GM12801 (cell line): ENCODE measurements around the gene GJA10.

Experiments
- TF ChIP-seq, protein P1 (sequence below): IDR thresholded peaks from one replicate; pipeline ENCODE4 v1.5.1; 2011; ENCODE audit warnings: control low read depth; ENCODE audit not compliant: insufficient read length; ENCODE audit errors: extremely low read depth

The GJA10 gene

DNA sequence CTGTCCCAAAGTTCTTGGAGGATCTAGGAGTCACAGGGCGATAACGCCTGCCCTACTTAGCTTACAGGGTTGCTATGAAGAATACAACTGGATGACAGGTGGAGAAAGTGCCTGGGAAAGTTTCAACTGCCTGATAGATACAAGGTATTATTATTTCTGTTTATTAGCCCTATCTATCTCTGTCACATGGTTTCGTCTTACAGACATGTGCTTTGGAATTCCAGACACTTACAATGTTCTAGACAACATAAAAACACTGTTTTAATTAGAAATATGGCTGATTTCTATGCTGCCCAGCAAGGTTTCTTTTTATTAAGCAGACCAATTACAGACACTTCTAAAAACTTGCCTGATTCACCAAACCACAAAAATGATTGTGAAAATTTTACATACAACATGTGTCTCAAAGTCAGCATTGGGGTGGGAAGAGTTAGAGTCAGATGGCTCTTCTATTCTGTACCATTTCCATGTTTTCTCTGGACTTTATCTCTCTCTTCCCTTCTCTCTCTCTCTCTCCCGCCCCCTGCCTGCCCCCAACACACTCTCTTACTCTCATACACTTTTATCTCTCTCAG is 50.0 kb downstream of the GJA10 start:
- TF ChIP-seq, protein P1, sequence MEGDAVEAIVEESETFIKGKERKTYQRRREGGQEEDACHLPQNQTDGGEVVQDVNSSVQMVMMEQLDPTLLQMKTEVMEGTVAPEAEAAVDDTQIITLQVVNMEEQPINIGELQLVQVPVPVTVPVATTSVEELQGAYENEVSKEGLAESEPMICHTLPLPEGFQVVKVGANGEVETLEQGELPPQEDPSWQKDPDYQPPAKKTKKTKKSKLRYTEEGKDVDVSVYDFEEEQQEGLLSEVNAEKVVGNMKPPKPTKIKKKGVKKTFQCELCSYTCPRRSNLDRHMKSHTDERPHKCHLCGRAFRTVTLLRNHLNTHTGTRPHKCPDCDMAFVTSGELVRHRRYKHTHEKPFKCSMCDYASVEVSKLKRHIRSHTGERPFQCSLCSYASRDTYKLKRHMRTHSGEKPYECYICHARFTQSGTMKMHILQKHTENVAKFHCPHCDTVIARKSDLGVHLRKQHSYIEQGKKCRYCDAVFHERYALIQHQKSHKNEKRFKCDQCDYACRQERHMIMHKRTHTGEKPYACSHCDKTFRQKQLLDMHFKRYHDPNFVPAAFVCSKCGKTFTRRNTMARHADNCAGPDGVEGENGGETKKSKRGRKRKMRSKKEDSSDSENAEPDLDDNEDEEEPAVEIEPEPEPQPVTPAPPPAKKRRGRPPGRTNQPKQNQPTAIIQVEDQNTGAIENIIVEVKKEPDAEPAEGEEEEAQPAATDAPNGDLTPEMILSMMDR: no peak

- TF ChIP-seq, protein P1: no peak
Measured at GRCh38 chr6:89944826-89945407, 50.6 kb downstream of the GJA10 start.
